HG03571 (cell line): Measurements from ENCODE around the gene CENPU.
"Not testable (repeated sequence)": the region's sequence is repeated elsewhere in the genome, so short reads cannot be mapped to it uniquely, and the experiment has no call there.

Source experiments
- ATAC-seq: cut with Tn5 transposase; IDR thresholded peaks from one replicate; pipeline ENCODE4 v1.9.1; 2021; ENCODE audit not compliant: unreplicated experiment

The CENPU gene, protein sequence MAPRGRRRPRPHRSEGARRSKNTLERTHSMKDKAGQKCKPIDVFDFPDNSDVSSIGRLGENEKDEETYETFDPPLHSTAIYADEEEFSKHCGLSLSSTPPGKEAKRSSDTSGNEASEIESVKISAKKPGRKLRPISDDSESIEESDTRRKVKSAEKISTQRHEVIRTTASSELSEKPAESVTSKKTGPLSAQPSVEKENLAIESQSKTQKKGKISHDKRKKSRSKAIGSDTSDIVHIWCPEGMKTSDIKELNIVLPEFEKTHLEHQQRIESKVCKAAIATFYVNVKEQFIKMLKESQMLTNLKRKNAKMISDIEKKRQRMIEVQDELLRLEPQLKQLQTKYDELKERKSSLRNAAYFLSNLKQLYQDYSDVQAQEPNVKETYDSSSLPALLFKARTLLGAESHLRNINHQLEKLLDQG

DNA sequence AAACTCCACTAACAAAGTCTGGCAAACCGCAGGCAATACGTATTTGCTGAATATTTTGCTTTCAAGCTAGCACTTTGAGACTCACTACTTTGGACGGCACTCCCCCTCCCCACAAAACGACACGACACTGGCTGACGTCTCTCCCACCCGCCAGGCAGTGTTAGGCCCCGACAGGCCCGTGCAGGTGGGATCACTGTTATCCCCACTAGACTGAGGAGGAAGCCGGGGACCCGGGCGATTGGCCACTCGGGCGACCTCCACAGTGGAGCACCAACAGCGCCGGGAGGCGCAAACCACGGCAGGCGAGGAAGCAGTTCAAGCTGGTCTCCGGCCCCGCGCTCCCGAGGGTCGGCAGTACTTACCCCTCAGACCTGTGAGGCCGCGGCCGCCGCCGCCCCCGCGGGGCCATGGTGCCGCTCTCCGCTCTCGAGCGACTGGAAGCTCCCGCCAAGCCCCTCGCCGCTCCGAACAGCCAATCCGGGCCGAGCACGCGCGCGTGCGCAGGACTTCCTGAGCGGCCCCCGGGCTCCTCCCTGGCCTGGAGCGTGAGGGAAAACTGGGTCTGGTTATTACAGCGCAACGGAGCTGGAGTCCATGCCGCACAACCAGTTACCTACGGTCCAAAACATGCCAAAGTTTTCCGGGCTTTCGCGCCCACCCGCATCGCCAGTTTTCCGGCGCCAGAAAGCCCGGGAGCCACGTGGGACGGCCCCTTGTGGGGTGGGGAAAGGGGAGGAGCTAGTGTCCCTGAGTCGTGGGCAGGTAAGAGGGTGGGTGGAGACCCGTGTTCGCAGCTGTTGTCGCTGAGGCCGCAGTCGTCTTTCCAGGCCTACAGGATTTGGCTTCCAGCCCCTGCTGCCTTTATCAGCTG, at the start of gene CENPU:
Gene CENPU, minus strand, starts transcription at position 443 of the 871 bp plus-strand sequence. Its CDS starts 34 bp downstream, at position 409.
- peak; percentile 94 for ATAC-seq

DNA sequence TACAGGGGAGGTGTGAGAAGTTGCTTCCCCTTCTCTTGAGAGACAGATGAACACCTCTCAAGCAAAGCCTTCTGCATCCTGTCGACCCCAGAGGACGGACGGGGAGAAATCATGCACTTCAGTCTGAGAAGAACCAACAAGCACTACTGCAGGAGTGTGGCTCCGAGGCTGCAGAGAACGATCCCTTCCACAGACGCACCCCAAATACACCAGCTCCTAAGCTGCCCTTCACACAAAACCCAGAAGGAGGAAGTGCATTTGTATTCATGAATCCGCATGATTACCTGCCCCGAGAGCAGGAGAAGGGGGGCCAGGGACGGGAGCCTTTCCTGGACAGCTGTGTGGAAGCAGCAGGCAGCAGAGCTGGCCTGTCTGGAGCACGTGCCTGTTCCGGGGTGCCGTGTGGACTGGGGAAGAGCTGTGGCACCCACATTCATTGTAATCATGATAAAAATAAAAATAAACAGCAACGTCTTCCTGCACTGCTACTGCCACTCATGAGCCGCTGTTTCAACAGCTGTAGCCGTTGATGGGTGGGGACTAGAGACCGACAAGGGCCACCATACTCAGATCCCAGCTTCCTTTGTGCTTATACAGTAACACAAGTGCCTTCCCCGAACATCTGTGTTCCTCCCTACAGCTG, 49.0 kb upstream of the CENPU start:
- no peak for ATAC-seq

DNA sequence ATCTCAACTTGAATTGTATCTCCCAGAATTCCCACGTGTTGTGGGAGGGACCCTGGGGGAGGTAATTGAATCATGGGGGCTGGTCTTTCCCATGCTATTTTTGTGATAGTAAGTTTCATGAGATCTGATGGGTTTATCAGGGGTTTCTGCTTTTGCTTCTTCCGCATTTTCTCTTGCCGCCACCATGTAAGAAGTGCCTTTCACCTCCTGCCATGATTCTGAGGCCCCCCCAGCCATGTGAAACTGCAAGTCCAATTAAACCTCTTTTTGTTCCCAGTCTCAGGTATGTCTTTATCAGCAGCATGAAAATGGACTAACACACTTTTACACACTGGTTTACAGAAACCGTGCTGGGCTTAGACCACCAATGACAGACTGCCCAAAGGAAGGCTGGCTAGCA, 45.3 kb upstream of the CENPU start:
- ATAC-seq = not testable (repeated sequence)

DNA sequence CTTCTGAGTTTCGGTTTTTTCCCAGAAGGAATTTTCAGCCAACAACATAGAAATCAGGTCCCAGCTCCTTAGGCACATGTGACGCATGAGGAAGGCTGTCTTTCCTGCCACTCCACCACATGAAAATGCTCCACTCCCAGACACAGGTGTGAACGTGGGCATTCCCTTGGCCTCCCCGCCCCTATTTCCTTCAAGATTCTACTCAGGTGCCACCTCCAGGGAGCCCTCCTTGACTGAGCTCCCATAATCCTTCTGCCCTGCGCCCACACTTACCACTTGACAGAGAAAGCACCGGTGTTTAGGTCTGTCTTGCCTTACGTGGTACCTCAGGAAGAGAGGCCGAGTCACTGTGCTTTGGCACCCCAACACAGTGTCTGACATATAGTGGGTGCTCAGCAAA, 44.4 kb upstream of the CENPU start:
- ATAC-seq = no peak

DNA sequence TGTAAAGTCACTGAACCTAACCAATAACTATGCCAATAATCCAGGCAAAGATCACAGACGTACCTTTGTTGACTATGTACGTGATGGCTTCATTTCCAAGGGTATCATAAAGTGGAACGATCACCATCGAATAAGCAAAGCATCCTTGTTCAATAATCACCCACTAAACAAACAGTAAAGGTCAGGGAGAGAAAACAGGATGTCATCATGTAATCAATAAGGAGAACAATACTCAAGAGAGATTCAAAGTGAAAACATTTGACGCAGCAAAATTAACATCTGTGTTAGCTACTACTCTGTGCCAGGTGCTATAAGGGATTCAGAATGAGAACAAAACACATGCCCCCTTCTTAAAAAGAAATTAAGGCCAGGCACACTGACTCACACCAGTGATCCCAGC, 42.9 kb upstream of the CENPU start:
- no peak for ATAC-seq

DNA sequence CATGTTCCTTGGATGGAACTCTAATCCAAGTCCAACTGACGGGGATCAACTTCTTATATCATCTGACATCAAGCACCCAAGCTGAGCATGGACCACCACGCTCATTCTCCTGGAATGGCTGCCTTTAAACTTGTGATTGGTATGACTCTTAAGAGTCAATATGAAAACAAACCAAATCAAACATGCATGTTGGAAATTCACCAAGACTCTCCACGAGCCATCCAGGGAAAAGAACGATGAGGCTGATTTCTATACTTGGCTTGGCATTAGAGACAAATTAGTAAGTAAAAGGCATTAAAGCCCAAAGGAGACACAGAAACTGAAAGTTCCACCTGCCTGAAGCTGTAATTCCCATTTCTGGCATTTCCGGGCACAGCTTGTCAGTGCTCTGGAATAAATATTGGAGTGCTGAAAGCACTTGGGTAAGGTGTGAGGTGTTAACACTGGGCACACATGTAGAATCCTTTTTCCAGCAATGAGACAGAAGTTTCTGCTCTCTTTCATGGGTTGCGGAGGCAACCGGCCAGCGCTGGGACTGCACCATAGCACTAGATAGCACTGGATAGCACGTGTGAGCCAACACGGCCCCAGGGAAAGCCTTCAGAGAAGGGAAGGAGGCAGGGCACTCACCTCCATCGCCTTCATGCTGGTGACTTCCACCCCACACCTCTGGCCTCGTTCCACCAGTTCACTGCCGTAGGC, 42.1 kb upstream of the CENPU start:
- no peak for ATAC-seq

DNA sequence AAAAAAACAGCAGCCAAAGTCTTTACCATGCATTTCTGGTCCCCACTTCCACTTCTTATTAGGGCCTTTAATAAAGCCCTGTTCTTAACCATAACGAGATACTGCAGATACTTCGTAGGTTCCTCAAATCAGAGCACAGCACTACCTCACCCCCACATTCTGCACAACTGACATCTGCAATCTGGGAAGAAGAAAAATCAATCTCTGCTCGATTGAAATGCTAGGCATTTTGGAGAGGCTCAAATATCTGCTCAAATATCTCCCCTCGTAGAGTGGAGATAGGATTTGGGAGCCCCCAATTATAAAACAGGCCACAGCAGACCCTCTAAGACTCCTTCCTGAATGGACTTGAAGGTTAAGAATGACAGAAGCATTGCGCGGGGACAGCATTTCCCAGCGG, 40.3 kb upstream of the CENPU start:
- no peak for ATAC-seq

DNA sequence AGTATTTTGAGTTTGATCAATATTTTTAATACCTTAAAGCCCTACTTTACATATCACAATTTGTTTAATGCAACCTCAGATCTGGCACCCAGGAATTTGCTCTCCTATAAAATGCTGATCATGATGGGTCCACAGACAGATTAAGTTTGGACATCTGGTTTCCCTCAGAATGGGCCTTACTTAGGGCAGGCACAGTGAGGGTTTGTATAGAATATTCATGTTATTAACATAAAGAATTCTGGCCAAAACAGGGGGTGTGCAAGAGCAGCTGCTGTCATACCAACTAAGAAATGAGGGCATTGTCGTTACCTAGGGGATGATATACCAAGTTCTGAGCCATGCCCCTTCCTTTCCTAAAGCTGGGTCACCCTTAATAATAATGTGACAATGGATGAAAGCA, 37.5 kb upstream of the CENPU start:
- no peak for ATAC-seq

DNA sequence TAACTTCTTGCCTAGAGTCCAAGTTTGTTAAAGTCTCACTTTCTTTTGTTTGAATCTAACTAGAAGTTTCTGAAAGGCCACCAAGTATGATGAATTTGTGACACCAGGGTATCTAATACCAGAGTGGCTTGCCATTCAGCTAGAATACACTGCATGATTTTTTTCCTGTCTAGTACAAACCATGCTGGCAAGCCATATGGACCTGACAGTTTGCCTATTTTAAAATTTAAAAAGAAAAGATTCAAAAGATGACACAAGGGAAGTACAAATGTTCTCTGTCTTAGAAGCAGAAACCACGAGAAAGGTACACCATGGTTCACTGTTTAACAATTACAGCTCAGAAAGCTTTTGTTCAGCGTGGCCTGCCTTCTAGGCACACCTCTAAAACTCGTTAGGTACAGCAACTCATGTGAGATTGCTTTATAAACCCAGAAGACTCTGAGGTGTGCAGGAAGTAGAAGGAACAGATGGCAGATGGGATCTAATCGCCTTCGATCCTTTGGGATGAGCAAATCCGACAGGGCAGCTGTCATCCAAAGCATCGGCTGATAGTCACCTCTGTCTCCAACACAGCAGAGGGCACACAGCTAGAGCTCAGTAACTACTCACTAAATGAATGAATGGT, 35.4 kb upstream of the CENPU start:
- no peak for ATAC-seq

DNA sequence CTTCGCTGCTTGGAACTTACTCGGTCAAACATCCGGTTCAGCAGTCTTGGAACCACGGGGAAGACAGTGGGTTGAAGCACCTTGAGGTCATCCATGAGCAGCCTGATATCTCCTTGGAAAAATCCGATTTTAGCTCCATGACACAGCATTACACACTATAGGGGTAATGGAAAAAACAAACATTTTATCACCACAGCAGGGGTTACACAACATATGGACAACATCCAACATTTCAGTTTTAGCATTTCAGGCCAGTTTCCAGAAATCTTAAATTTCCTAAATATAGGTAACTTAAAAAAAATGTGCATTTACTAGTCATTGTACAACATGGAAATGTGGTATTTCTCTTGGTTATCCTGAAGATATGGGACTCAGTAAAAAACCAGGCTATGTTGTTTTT, 34.4 kb upstream of the CENPU start:
- ATAC-seq = no peak

DNA sequence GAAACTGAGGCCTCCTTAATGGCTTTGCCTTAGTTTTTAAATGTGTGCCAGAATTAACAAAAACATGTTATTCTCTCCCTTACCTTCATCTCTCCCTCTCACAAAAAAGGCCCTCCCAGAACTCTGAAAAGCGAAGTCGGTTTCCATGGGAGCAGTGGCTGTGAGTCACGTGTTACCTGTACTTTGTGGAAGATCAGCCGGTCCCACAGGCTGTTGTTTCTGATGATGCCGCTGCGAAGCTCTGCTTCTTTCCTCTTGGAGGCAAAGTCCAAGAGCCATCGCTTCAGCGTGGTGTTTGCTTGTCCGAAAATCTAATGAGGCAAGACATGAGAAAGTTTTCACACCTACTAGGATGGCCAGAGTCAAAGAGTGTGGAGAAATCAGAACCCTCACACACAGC, 32.5 kb upstream of the CENPU start:
- ATAC-seq = no peak

DNA sequence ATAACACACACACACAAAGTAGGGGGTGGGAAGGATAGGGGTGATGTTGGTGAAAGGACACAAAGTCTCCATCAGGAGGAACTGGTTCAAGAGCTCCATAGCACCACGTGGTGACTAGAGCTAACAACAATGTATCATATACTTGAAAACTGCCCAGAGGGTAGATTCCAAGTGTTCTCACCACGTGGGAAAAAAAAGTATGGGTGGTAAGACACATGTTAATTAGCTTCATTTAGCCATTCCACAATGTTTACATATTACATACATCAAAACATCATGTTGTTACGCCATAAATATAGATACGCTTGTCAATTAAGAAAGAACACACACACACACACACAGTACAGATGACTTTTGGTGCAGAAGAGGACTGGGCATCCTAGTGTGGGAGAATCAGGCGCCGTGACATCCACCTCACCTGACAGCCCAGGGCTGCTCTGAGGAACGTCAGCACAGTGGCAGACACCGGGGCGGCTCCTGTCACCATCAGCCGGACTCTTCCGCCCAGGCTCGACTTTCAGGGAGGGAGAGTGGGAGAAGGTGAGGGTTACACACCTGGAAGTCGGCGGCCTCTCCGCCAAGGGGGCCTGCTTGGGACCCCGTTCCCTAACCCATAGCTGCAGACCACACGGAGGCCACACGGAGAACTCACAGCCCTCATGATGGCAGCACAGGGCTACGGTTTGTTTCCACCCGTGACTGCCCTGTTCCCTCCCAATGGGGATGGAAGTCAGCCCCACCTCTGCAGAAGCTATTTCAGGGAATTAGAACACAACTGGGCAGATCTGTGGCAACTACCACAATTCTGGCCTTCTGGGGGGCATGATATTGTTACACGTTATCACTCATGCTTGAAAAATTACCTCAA, 31.8 kb upstream of the CENPU start:
- ATAC-seq = no peak

DNA sequence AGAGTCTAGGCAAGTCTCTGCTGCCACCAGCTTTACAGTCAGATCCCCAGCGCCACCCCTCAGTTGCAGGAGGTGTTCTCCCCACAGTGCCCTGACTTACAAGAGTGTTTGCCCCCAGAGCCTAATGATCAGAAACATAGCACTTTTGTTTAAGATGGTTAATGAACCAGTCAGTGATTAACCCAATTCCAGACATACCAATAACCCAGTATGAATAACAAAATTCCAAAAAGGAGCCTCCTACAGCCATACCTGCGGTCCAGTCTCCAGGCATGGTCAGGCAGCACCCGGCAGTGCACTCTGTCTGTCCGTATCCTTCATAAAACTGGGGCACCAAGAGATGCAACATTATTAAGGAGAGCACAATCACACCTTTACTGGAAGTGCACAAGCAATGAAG, 30.7 kb upstream of the CENPU start:
- no peak for ATAC-seq

DNA sequence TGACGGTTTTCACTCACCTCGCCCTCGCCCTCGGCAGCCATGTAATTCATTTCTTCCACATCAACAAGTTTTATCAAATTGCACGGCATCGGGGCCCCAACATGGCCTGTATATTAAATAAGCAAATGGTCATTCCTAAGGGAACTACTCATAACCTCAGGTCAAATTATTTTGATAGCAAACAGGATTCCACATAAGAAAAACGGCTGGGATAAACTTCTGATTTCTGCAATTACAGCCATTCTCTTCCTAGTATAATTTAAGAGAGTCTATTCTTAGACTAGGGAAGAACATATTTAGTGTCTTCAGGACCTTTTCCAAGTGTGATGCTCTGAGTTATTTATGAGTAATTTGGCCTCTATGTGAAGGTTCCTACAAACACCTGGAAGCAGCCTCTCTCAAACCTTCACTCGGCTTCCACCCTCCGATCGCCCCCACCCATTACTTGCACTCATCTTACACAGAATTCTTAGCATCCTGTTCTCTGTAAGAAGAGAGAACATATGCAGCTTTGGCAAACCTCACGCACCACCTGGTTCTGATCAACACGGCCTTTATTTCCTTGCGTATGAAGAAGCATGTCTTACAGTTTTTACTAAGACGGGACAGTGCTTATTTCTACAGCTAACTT, 29.4 kb upstream of the CENPU start:
- ATAC-seq = no peak

DNA sequence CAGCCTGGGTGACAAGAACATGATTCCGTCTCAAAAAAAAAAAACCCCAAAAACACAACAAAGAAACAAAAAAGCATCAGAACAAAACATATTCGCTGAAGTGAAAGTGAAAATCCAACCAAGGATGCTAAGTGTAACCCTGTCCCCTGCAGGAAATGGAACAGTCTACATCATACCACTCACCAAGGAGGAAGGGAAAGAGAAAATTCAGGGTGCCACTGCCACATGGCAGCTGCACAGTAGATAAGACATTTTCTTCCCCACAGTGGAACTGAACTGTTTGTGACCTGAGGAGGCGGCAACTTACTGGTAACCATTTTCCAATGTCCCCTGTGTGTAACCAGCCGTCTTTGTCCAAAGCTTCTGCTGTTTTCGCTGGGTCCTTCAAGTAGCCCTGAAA, 28.2 kb upstream of the CENPU start:
- peak; percentile 76 for ATAC-seq

DNA sequence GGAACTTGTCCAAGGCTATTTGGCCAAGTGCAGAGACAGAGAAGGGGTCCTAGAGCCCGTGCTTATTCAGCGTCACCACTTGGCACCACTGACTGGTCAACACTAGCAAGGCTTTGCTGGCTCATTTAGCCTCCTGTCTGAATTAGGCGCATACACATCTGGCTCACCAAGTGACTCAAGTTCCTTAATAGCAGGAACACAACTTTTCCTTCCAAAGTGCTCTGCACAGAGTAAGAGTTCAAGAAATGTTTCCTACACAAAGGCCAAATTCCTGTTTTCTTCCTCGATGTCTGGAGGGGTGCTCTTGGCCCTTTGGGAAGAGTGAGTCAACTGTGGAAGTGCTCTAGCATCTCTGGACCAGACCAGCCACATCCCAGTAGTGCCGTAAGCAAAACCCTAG, 26.8 kb upstream of the CENPU start:
- no peak for ATAC-seq

DNA sequence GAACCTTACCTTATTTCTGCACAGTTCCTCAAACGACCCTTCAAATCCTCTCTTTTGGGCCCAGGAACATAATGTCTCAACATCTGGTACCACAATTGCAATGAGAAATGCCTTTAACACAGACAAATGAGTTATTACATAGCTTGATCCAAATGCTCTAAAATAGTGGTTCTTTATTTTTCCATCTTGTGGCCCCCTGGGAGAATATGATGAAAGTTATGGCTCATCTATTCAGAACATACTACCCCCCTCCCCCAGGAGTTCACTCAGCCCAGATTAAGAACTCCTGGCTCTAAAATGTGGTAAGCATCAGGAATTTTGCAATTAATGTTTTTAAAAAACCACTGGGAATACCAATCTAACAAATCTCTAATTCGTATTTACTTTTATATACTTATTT, 23.9 kb upstream of the CENPU start:
- ATAC-seq = no peak

DNA sequence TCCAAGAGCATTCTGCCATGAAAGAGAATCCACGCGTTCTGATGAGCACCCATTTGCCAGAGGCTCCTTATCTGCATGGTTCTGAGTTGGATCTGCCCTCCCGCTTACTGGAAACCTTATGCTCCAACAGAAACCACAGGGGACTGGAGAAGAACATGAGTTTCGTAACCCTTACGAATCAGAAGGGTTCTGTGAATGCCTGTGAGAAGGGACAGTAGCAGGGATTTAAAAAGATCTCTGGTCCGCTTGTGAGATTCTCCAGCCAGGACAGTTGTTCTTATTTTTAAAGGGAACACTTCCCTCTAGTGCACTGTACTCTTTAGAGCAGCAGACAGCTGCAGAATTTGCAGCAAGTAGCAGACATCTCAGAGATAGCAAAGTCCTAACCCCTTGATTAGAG, 22.5 kb upstream of the CENPU start:
- no peak for ATAC-seq

DNA sequence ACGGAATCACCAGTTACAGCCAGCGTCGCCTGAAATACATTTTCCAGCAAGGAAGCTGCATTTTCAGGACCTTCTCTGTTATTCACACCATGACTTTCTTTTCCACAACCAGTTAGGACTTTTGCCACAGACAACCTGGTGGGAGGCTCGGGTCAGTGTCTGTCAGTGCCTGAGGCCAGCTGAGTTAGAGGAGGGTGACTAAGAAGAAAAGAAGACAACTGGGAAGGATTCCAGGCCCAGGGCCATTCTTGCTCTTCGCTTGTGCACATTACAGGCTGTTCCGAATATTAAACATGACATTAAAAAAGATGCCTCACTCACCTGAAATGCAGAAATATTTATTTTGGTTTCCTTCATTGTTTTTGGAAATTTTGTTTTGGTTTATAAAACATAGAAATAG, 21.4 kb upstream of the CENPU start:
- no peak for ATAC-seq
